GM12878 (cell line): Measurements from ENCODE around the gene NKX1-2. TPM values are rescaled to one million over a fixed set of nuclear protein-coding genes. Genes with fewer than 3 reads are reported as not detected.

Source experiments
- E4F1 ChIP-seq: fragments of 450-650 bp; IDR thresholded peaks from 2 replicates; pipeline ENCODE4 v1.6.1; 2018; ENCODE audit warnings: borderline replicate concordance, mild to moderate bottlenecking; ENCODE audit not compliant: partially characterized antibody
- EGR1 ChIP-seq, 2 experiments: IDR thresholded peaks; 1 replicate in 1 of 2; 2 replicates in 1 of 2; pipeline ENCODE4 v1.6.1; 2011 to 2012; ENCODE audit warnings: low read depth in 2 of 2, low read length in 2 of 2, borderline replicate concordance in 1 of 2, mild to moderate bottlenecking in 1 of 2, moderate library complexity in 1 of 2
- EP300 ChIP-seq, 2 experiments: fragments of 150-350 bp in 1 of 2; IDR thresholded peaks; 2 replicates each; pipeline ENCODE4 v1.6.1; 2011 to 2012; ENCODE audit warnings: low read depth in 2 of 2, low read length in 2 of 2, borderline replicate concordance in 1 of 2, improper control_type of control experiment in 1 of 2, inconsistent platforms in 1 of 2; ENCODE audit not compliant: control insufficient read depth in 1 of 2
- HDAC2 ChIP-seq: fragments of 200-600 bp; sonication (generic); IDR thresholded peaks from 2 replicates; pipeline ENCODE4 v1.6.1; 2017
- HDAC6 ChIP-seq: fragments of 200-600 bp; sonication (generic); IDR thresholded peaks from one replicate; pipeline ENCODE4 v1.8.0; 2017; ENCODE audit warnings: antibody characterized with exemption; ENCODE audit not compliant: unreplicated experiment
- IRF4 ChIP-seq: IDR thresholded peaks from 2 replicates; pipeline ENCODE4 v1.6.1; 2011; ENCODE audit warnings: low read depth, low read length
- KLF5 ChIP-seq: fragments of 450-650 bp; IDR thresholded peaks from 2 replicates; pipeline ENCODE4 v1.6.1; 2014; ENCODE audit warnings: mild to moderate bottlenecking; ENCODE audit not compliant: partially characterized antibody
- MXI1 ChIP-seq: fragments of 150-350 bp; IDR thresholded peaks from 2 replicates; pipeline ENCODE4 v1.6.1; 2011; ENCODE audit warnings: low read depth, mild to moderate bottlenecking, inconsistent platforms, low read length, improper control_type of control experiment
- NBN ChIP-seq: fragments of 450-650 bp; IDR thresholded peaks from 2 replicates; pipeline ENCODE4 v1.6.1; 2016
- NKRF ChIP-seq: fragments of 450-650 bp; conservative IDR thresholded peaks from 2 replicates; pipeline ENCODE4 v1.6.1; 2017; ENCODE audit warnings: mild to moderate bottlenecking, moderate library complexity
- RELB ChIP-seq: fragments of 450-650 bp; IDR thresholded peaks from 2 replicates; pipeline ENCODE4 v1.6.1; 2017; ENCODE audit warnings: low read depth, mild to moderate bottlenecking, moderate library complexity
- REST ChIP-seq: IDR thresholded peaks from 2 replicates; pipeline ENCODE4 v1.6.1; 2012; ENCODE audit warnings: mild to moderate bottlenecking, low read depth, low read length
- SPI1 ChIP-seq: IDR thresholded peaks from 2 replicates; pipeline ENCODE4 v1.6.1; 2011; ENCODE audit warnings: low read depth, mild to moderate bottlenecking, low read length, moderate library complexity, borderline replicate concordance; ENCODE audit not compliant: insufficient read depth
- SREBF2 ChIP-seq: IDR thresholded peaks from 2 replicates; pipeline ENCODE4 v1.6.1; 2012; ENCODE audit warnings: mild to moderate bottlenecking, low read length
- TBL1XR1 ChIP-seq: IDR thresholded peaks from 2 replicates; pipeline ENCODE4 v1.6.1; 2012; ENCODE audit warnings: low read depth, low read length, improper control_type of control experiment
- TCF7 ChIP-seq: IDR thresholded peaks from 2 replicates; pipeline ENCODE4 v1.6.1; 2014; ENCODE audit warnings: antibody characterized with exemption, borderline replicate concordance
- polyA plus RNA-seq, 11 experiments: library from polyadenylated mRNA; depleted of rRNA in 4 of 11; unstranded in 6 of 11; stranded (reverse) in 5 of 11; fragments of >200 nt; fragmentation: Nextera tagmentation in 4 of 11; fragmentation: Illumina TruSeq in 1 of 11; extraction: Ambion mirVana in 4 of 11; extraction: Trizol in 1 of 11; gene quantifications; 1 replicate in 1 of 11; 2 replicates in 10 of 11; pipeline versions ENCODE4 v1.2.1 to v1.2.3, GENCODE V29; 2011 to 2016; ENCODE audit warnings: inconsistent platforms in 2 of 11, missing spikeins in 2 of 11, low read depth in 1 of 11
- total RNA-seq, 4 experiments: library from RNA; depleted of rRNA in 3 of 4; stranded (reverse); fragments of >200 nt in 3 of 4; fragmentation: Illumina TruSeq in 1 of 4; extraction: Trizol in 1 of 4; gene quantifications; 2 replicates each; pipeline versions ENCODE4 v1.2.1 to v1.2.3, GENCODE V29; 2013 to 2021
- TF ChIP-seq, protein P1 (sequence below): fragments of 450-650 bp; IDR thresholded peaks from 2 replicates; pipeline ENCODE4 v1.6.1; 2016; ENCODE audit warnings: mild to moderate bottlenecking

The NKX1-2 gene
- total and polyA plus RNA-seq, 10 of the 15 experiments (the other 5 are each of a cell fraction or from before 2014, with no cell fraction given): not detected

GRCh38 chr10:124461642-124462347 lies 12.0 kb upstream of the NKX1-2 start, which contains the start of gene LHPP (continued):
- no peak for TF ChIP-seq REST
- no peak for TF ChIP-seq EP300 (IDR thresholded peaks at IDR 0.05; ENCODE audit: borderline replicate concordance in 1 of 2, control insufficient read depth in 1 of 2, low read depth in 2 of 2, low read length in 2 of 2)
- no peak for TF ChIP-seq SPI1
- no peak for TF ChIP-seq IRF4
- peak; percentile 56; the same call in 1 of the 2 replicates for TF ChIP-seq MXI1
- peak; percentile 7 to 44; a peak in 1 of 3 replicates for TF ChIP-seq EGR1 (IDR thresholded peaks at IDR 0.05; ENCODE audit: borderline replicate concordance in 1 of 2, low read depth in 2 of 2, low read length in 2 of 2)
- peak; percentile 94 for TF ChIP-seq NKRF
- peak; percentile 87 for TF ChIP-seq E4F1
- TF ChIP-seq, protein P1, sequence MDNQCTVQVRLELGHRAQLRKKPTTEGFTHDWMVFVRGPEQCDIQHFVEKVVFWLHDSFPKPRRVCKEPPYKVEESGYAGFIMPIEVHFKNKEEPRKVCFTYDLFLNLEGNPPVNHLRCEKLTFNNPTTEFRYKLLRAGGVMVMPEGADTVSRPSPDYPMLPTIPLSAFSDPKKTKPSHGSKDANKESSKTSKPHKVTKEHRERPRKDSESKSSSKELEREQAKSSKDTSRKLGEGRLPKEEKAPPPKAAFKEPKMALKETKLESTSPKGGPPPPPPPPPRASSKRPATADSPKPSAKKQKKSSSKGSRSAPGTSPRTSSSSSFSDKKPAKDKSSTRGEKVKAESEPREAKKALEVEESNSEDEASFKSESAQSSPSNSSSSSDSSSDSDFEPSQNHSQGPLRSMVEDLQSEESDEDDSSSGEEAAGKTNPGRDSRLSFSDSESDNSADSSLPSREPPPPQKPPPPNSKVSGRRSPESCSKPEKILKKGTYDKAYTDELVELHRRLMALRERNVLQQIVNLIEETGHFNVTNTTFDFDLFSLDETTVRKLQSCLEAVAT: 0 out of 2 replicates have a peak, but pooled peaks have one; percentile 19
- no peak for TF ChIP-seq SREBF2
- TF ChIP-seq HDAC6: no peak
- no peak for TF ChIP-seq TCF7
- no peak for TF ChIP-seq RELB
- no peak for TF ChIP-seq TBL1XR1
- 0 out of 2 replicates have a peak, but pooled peaks have one; percentile 2 for TF ChIP-seq NBN
- TF ChIP-seq HDAC2: no peak
- TF ChIP-seq KLF5: peak; percentile 64
